Measurements from ENCODE around the gene SHISAL2B.

Gene SHISAL2B

GRCh38 chr5:64746446-64746845 is 56.1 kb downstream of the SHISAL2B start:
- no peaks in the 10 kb centered on the region for H3K9me3 Mint-ChIP-seq
- ATAC-seq (peak; percentile 54), DNase-seq (ENCODE audit: low spot score in 2 of 2) (no peak)
- H3K36me3 Mint-ChIP-seq: peaks cover 6% of the 10 kb centered on the region
- no peak overlapping the region for H3K27ac Mint-ChIP-seq
- no peak overlapping the region for H3K4me3 Mint-ChIP-seq
- H3K4me1 Mint-ChIP-seq: peaks cover 16% of the 10 kb centered on the region

GRCh38 chr5:64749385-64749784 is 59.1 kb downstream of the SHISAL2B start:
- Mint-ChIP-seq H3K27ac (no peak overlapping the region), H3K36me3 (peaks cover 22% of the 10 kb centered on the region), H3K9me3 (no peaks in the 10 kb centered on the region), H3K4me3 (no peak overlapping the region), H3K4me1 (peaks cover 16% of the 10 kb centered on the region)
- ATAC-seq: no peak
- DNase-seq (ENCODE audit: low spot score in 2 of 2): no peak

- no peaks in the 10 kb centered on the region for H3K9me3 Mint-ChIP-seq
- H3K4me3 Mint-ChIP-seq: no peak overlapping the region
- peaks cover 13% of the 10 kb centered on the region for H3K4me1 Mint-ChIP-seq
- no peak overlapping the region for H3K27ac Mint-ChIP-seq
- DNase-seq (ENCODE audit: low spot score in 2 of 2): no peak
- H3K36me3 Mint-ChIP-seq: peaks cover 28% of the 10 kb centered on the region
- ATAC-seq: no peak
Observed at GRCh38 chr5:64754066-64754465, 63.8 kb downstream of the SHISAL2B start.

- DNase-seq (ENCODE audit: low spot score in 2 of 2) (no peak), ATAC-seq (no peak)
- Mint-ChIP-seq H3K4me3 (no peak overlapping the region), H3K36me3 (peaks cover 36% of the 10 kb centered on the region), H3K9me3 (no peaks in the 10 kb centered on the region), H3K27ac (no peak overlapping the region), H3K4me1 (peaks cover 14% of the 10 kb centered on the region)
Observed at GRCh38 chr5:64758901-64759300, 68.6 kb downstream of the SHISAL2B start.

- Mint-ChIP-seq H3K36me3 (peaks cover 33% of the 10 kb centered on the region), H3K27ac (peak overlapping the region; percentile 64), H3K4me3 (no peak overlapping the region)
Observed at GRCh38 chr5:64759960-64760660, 69.8 kb downstream of the SHISAL2B start.

GRCh38 chr5:64763948-64764503 is 73.7 kb downstream of the SHISAL2B start:
- ATAC-seq: no peak
- no peak overlapping the region for H3K4me3 Mint-ChIP-seq
- peaks cover 41% of the 10 kb centered on the region for H3K36me3 Mint-ChIP-seq
- DNase-seq (ENCODE audit: low spot score in 2 of 2): no peak
- no peaks in the 10 kb centered on the region for H3K9me3 Mint-ChIP-seq
- peaks cover 35% of the 10 kb centered on the region for H3K4me1 Mint-ChIP-seq
- H3K27ac Mint-ChIP-seq: no peak overlapping the region

More at GRCh38 chr5:64759960-64760660, 69.8 kb downstream of the SHISAL2B start:
- H3K9me3 Mint-ChIP-seq: no peaks in the 10 kb centered on the region
- DNase-seq (ENCODE audit: low spot score in 2 of 2) (no peak), ATAC-seq (no peak)
- H3K4me1 Mint-ChIP-seq: peaks cover 20% of the 10 kb centered on the region

- no peak for DNase-seq (ENCODE audit: low spot score in 2 of 2)
- no peak overlapping the region for H3K27ac Mint-ChIP-seq
- no peak overlapping the region for H3K4me3 Mint-ChIP-seq
- H3K9me3 Mint-ChIP-seq: no peaks in the 10 kb centered on the region
- ATAC-seq: no peak
- peaks cover 29% of the 10 kb centered on the region for H3K36me3 Mint-ChIP-seq
- peaks cover 37% of the 10 kb centered on the region for H3K4me1 Mint-ChIP-seq
Observed at GRCh38 chr5:64765804-64766504, 75.7 kb downstream of the SHISAL2B start.

GRCh38 chr5:64766941-64767340 is 76.6 kb downstream of the SHISAL2B start:
- H3K36me3 Mint-ChIP-seq: peaks cover 27% of the 10 kb centered on the region
- peaks cover 37% of the 10 kb centered on the region for H3K4me1 Mint-ChIP-seq
- DNase-seq (ENCODE audit: low spot score in 2 of 2): no peak
- H3K4me3 Mint-ChIP-seq: peak overlapping the region; percentile 94
- no peaks in the 10 kb centered on the region for H3K9me3 Mint-ChIP-seq
- H3K27ac Mint-ChIP-seq: peak overlapping the region; percentile 11
- no peak for ATAC-seq

Data from stimulated activated effector memory CD8-positive, alpha-beta T cell treated with anti-CD3 and anti-CD28 coated beads, Interleukin-12 subunit alpha, Interleukin-12 subunit beta, amount 100 ng/mL, for 72 hours (primary cell).